Lower leg skin (tissue), 4 donors: Measurements from ENCODE around the gene LIN37. TPM values are rescaled to one million over a fixed set of nuclear protein-coding genes. Genes with fewer than 3 reads are reported as not detected.

Source experiments
- DNase-seq, 2 donors: peaks; one replicate each; pipeline ENCODE4 v3.0.0-alpha.2; 2019; ENCODE audit warnings: low spot score in 2 of 2
- H3K4me3 ChIP-seq: fragments of 200-600 bp; sonication (generic); 2 replicates; pipeline ENCODE4 v1.5.1; 2017; ENCODE audit warnings: mild to moderate bottlenecking, low read depth; ENCODE audit not compliant: poor library complexity, severe bottlenecking
- CTCF ChIP-seq, 3 donors: fragments of 450-650 bp; IDR thresholded peaks; one replicate each; pipeline ENCODE4 v1.5.1; 2016; ENCODE audit warnings: antibody characterized with exemption in 3 of 3, mild to moderate bottlenecking in 3 of 3, moderate library complexity in 2 of 3
- POLR2A ChIP-seq, 2 donors: fragments of 450-650 bp; IDR thresholded peaks; one replicate each; pipeline ENCODE4 v1.6.1; 2016 to 2017; ENCODE audit warnings: antibody characterized with exemption in 2 of 2, mild to moderate bottlenecking in 1 of 2, moderate library complexity in 1 of 2
- WGBS, 2 donors: methylation state at CpG; one replicate each; pipeline ENCODE4 v1.1.5; 2018; 5-methylcytosine and 5-hydroxymethylcytosine counted together
- intact Hi-C: fragments of 100-400 bp; cut with DNase I; formaldehyde crosslinking; loops from one replicate; pipeline ENCODE4 v1.15.0; 2023; ENCODE audit warnings: low total_unique reads
- total RNA-seq, 4 donors: library from RNA; depleted of rRNA; stranded (reverse); fragments of >200 nt; gene quantifications; one replicate each; pipeline ENCODE4 v1.1.0, GENCODE V29; 2016

LIN37 gene
- total RNA-seq, 4 donors from 2014 or later = 4.7 to 15.0 (median 10.3) TPM

GRCh38 chr19:35788205-35788960 is 40.0 kb downstream of the LIN37 start:
- intact Hi-C loops = no loop called here
- TF ChIP-seq POLR2A (IDR thresholded peaks at IDR 0.05) (no peak), CTCF (IDR thresholded peaks at IDR 0.05) (no peak)
- no peak for DNase-seq
- no peak overlapping the region for H3K4me3 ChIP-seq
- WGBS, 2 donors = 82 to 86% methylated on average over 12 of the region's 12 CpGs

GRCh38 chr19:35789195-35789977 is 41.0 kb downstream of the LIN37 start:
- TF ChIP-seq POLR2A (IDR thresholded peaks at IDR 0.05) (no peak), CTCF (IDR thresholded peaks at IDR 0.05) (no peak)
- WGBS, 2 donors = 79 to 84% methylated on average over 11 of the region's 11 CpGs
- no peak overlapping the region for H3K4me3 ChIP-seq
- intact Hi-C loops = no loop called here
- DNase-seq = no peak

GRCh38 chr19:35789978-35790944 is 41.9 kb downstream of the LIN37 start:
- DNase-seq = no peak
- intact Hi-C loops = loop anchor here (5.0 kb wide), 1 partner anchor 607 kb away; no protein-coding TSS in a partner anchor
- 77 to 90% methylated on average over 8 to 10 of the region's 19 CpGs for WGBS, 2 donors
- no peak overlapping the region for H3K4me3 ChIP-seq
- no peak for TF ChIP-seq CTCF (IDR thresholded peaks at IDR 0.05)
- TF ChIP-seq POLR2A (IDR thresholded peaks at IDR 0.05) = no peak

GRCh38 chr19:35790981-35791813 is 42.8 kb downstream of the LIN37 start:
- TF ChIP-seq POLR2A (IDR thresholded peaks at IDR 0.05) = no peak
- no peak for TF ChIP-seq CTCF (IDR thresholded peaks at IDR 0.05)
- 61 to 62% methylated on average over 10 to 18 of the region's 20 CpGs for WGBS, 2 donors
- intact Hi-C loops = loop anchor here (5.0 kb wide), 1 partner anchor 606 kb away; no protein-coding TSS in a partner anchor
- no peak overlapping the region for H3K4me3 ChIP-seq
- DNase-seq = no peak
